ENCODE measurements around the gene CDK3. TPM values are rescaled to one million over a fixed set of nuclear protein-coding genes. Genes with fewer than 3 reads are reported as not detected.

CDK3 gene
- total and polyA plus RNA-seq, 8 donors: 1.9 to 34.7 (median 3.4) TPM

DNA sequence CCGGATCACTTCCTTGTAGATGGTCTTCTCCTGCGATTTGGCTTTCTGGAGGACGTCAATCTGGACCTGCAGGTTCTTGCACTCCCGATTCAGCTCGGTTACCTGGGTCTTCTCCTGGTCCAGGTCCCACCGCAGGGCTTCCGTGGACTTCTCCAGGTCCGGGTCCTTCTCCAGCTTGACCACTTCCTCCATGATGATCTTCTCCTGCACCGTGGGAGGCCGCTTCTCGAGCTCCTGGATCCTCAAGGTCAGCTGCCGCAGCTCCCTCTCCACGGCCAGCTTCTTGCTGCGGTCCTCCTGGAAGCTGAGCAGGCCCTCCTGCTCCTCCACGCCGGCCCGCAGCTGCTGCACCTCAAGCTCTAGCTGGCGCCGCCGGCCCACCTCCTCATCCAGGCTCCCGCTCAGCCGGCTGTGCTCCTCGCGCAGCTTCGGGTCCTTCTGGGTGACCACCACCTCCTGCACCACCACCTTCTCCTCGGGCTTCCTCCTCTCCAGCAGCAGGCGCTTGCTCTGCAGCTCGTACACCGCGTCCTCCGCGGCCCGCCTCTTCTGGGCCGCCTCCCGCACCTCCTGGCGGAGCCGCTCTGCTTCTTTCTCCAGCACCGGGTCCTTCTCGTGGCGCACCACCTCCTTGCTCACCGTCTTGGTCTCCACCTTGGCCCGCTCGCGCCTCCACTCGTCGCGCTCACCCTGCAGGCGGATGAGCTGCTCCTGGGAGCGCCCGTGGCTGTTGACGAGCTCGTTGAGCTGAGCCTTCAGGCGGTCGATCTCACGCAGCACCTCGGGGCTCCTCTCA is 8.2 kb downstream of the CDK3 start:
- WGBS, 2 donors: 90 to 91% methylated on average over 55 to 56 of the region's 56 CpGs
- H3K4me1 ChIP-seq: peaks cover 0 to 4% (median 1%) of the 10 kb centered on the region in 3 donors
- FAIRE-seq (no peak), DNase-seq (no peak), ATAC-seq (no peak)
- TF ChIP-seq, protein P1, sequence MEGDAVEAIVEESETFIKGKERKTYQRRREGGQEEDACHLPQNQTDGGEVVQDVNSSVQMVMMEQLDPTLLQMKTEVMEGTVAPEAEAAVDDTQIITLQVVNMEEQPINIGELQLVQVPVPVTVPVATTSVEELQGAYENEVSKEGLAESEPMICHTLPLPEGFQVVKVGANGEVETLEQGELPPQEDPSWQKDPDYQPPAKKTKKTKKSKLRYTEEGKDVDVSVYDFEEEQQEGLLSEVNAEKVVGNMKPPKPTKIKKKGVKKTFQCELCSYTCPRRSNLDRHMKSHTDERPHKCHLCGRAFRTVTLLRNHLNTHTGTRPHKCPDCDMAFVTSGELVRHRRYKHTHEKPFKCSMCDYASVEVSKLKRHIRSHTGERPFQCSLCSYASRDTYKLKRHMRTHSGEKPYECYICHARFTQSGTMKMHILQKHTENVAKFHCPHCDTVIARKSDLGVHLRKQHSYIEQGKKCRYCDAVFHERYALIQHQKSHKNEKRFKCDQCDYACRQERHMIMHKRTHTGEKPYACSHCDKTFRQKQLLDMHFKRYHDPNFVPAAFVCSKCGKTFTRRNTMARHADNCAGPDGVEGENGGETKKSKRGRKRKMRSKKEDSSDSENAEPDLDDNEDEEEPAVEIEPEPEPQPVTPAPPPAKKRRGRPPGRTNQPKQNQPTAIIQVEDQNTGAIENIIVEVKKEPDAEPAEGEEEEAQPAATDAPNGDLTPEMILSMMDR (IDR thresholded peaks at IDR 0.05): no peak
- no peak overlapping the region for H3K27ac ChIP-seq
- intact Hi-C loops (cut with DNase I): loop anchor here in 1 of 3 donors (5.0 kb wide), 1 partner anchor 102 kb away; no protein-coding TSS in a partner anchor
- no peaks in the 10 kb centered on the region for H3K27me3 ChIP-seq
- no peaks in the 10 kb centered on the region for H3K36me3 ChIP-seq
- no peaks in the 10 kb centered on the region for H3K9me3 ChIP-seq
- H3K4me3 ChIP-seq: no peak overlapping the region

DNA sequence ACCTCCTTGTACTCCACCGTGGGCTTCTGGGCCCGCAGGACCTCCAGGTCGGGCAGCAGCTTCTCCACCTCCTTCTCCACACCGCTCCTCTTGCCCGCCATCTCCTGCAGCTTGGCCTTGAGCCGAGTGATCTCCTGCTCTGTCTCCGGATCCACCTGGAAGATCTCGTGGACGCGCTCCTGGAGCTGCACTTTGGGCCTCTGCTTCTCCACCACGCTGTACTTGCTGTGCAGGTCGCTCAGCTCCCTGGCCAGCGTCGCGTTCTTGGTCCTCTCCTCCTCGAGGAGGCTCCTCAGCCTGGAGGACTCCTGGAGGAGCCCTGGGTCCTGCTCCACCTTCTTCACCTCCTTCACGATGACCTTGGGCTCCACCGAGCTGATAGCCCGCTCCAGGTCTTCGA is 8.8 kb downstream of the CDK3 start:
- no peak overlapping the region for H3K4me3 ChIP-seq
- WGBS, 2 donors: 81 to 82% methylated on average over 20 of the region's 20 CpGs
- ATAC-seq (no peak), DNase-seq (no peak), FAIRE-seq (no peak)
- intact Hi-C loops (cut with DNase I): loop anchor here in 1 of 3 donors (5.0 kb wide), 1 partner anchor 102 kb away; no protein-coding TSS in a partner anchor
- H3K4me1 ChIP-seq: no peaks in the 10 kb centered on the region
- no peak overlapping the region for H3K27ac ChIP-seq
- TF ChIP-seq, protein P1 (IDR thresholded peaks at IDR 0.05): no peak
- no peaks in the 10 kb centered on the region for H3K9me3 ChIP-seq
- no peaks in the 10 kb centered on the region for H3K36me3 ChIP-seq
- H3K27me3 ChIP-seq: no peaks in the 10 kb centered on the region

DNA sequence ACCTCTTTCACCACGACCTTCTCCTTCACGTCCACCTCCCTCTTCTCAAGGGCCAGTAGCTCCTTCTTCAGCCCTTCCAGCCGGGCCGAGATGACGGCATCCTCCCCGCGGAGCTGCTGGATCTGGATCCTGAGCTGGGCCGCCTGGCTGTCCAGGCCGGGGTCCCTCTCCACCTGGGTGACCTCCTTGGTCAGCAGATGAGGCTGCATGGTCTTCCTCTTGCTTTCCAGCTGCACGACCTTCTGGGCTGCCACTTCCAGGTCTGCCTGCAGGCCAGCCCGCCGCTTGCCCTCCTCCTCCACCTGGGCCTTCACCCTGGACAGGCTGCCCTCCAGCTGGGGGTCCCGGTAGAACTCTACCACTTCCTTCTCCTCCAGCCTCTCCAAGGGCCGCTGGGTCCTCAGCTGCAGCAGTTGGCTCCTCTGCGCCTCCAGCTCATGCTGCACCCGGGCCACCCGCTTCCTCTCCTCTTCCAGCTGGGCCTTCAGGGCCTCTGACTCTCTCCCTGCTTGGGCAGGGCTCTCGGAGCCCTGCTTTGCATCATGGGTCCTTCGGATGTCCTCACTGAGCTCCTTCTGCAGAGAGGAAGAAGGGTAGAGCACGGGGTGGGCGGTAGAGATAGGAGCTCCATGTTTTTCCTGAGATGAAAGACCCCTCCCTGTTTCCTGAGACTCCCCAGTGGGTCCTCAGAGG is 9.5 kb downstream of the CDK3 start:
- FAIRE-seq: no peak

DNA sequence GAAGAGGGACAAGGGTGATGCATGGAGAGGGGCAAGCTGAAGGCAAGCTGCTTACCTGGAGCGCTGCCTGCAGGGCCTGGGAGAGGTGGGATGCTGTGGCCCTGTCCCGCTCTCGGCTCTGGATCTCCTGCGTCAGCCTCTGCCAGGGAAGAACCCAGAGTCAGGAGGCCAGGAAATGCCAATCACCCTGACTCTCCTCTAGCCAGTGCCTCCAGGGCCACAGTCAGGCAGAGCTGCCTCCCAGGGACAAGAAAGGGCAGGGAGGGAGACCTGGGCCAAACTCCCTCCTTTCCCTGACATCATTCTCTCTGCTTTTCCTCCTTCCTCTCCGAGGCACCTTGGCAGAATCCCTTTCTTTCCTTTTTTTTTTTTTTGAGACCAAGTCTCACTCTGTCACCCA is 11.3 kb downstream of the CDK3 start:
- no peaks in the 10 kb centered on the region for H3K27me3 ChIP-seq
- DNase-seq (no peak), FAIRE-seq (no peak), ATAC-seq (no peak)
- no peaks in the 10 kb centered on the region for H3K4me1 ChIP-seq
- WGBS, 2 donors: 87 to 92% methylated on average over 5 of the region's 5 CpGs
- H3K4me3 ChIP-seq: no peak overlapping the region
- intact Hi-C loops (cut with DNase I): no loop called here
- TF ChIP-seq, protein P1 (IDR thresholded peaks at IDR 0.05): no peak
- H3K27ac ChIP-seq: no peak overlapping the region
- H3K36me3 ChIP-seq: no peaks in the 10 kb centered on the region
- no peaks in the 10 kb centered on the region for H3K9me3 ChIP-seq

More for the DNA sequence above, 9.5 kb downstream of the CDK3 start:
- ATAC-seq (no peak), DNase-seq (no peak)
- no peaks in the 10 kb centered on the region for H3K4me1 ChIP-seq
- H3K9me3 ChIP-seq: no peaks in the 10 kb centered on the region
- no peaks in the 10 kb centered on the region for H3K27me3 ChIP-seq
- no peak overlapping the region for H3K4me3 ChIP-seq
- WGBS, 2 donors: 85 to 86% methylated on average over 21 of the region's 21 CpGs
- TF ChIP-seq, protein P1 (IDR thresholded peaks at IDR 0.05): no peak
- H3K36me3 ChIP-seq: no peaks in the 10 kb centered on the region
- intact Hi-C loops (cut with DNase I): loop anchor here in 1 of 3 donors (5.0 kb wide), 1 partner anchor 103 kb away; no protein-coding TSS in a partner anchor
- H3K27ac ChIP-seq: no peak overlapping the region
